Smooth muscle cell (in vitro differentiated cells): ENCODE results near the gene DDX31. TPM values are rescaled to one million over a fixed set of nuclear protein-coding genes. Genes with fewer than 3 reads are reported as not detected.

Source experiments
- DNase-seq: peaks from one replicate; lab custom pipeline; 2025; ENCODE audit not compliant: unreplicated experiment; lab: John Stamatoyannopoulos, UW
- H2AFZ ChIP-seq: fragments of 200-600 bp; sonication (generic); 2 replicates; pipeline ENCODE4 v1.6.0; 2016; ENCODE audit warnings: antibody characterized with exemption, low read depth, mild to moderate bottlenecking
- H3F3A ChIP-seq: fragments of 200-600 bp; sonication (generic); 2 replicates; pipeline ENCODE4 v1.6.0; 2017; ENCODE audit warnings: antibody characterized with exemption, low read depth
- H3K27ac ChIP-seq: fragments of 200-600 bp; sonication (generic); 2 replicates; pipeline ENCODE4 v1.5.1; 2016; ENCODE audit warnings: low read depth, mild to moderate bottlenecking
- H3K27me3 ChIP-seq: fragments of 200-600 bp; sonication (generic); 2 replicates; pipeline ENCODE4 v1.6.1; 2016; ENCODE audit warnings: low read depth, mild to moderate bottlenecking
- H3K36me3 ChIP-seq: fragments of 200-600 bp; sonication (generic); 2 replicates; pipeline ENCODE4 v1.5.1; 2016; ENCODE audit warnings: low read depth
- H3K4me1 ChIP-seq: fragments of 200-600 bp; sonication (generic); 2 replicates; pipeline ENCODE4 v1.5.1; 2016; ENCODE audit warnings: low read depth
- H3K4me2 ChIP-seq: fragments of 200-600 bp; sonication (generic); 2 replicates; pipeline ENCODE4 v1.6.0; 2016; ENCODE audit warnings: mild to moderate bottlenecking
- H3K4me3 ChIP-seq: fragments of 200-600 bp; sonication (generic); 2 replicates; pipeline ENCODE4 v1.5.1; 2016; ENCODE audit warnings: mild to moderate bottlenecking
- H3K79me2 ChIP-seq: fragments of 200-600 bp; sonication (generic); 2 replicates; pipeline ENCODE4 v1.6.0; 2016; ENCODE audit warnings: low read depth, mild to moderate bottlenecking
- H3K9ac ChIP-seq: fragments of 200-600 bp; sonication (generic); 2 replicates; pipeline ENCODE4 v1.6.0; 2016; ENCODE audit warnings: low read depth
- H3K9me3 ChIP-seq: fragments of 200-600 bp; sonication (generic); replicated peaks from 2 replicates; pipeline ENCODE4 v1.5.1; 2016; ENCODE audit warnings: low read depth
- H4K20me1 ChIP-seq: fragments of 200-600 bp; sonication (generic); 2 replicates; pipeline ENCODE4 v1.6.0; 2016; ENCODE audit warnings: low read depth
- WGBS: methylation state at CpG from one replicate; pipeline ENCODE4 v1.1.7; 2016; ENCODE audit warnings: low lambda C conversion rate; 5-methylcytosine and 5-hydroxymethylcytosine counted together
- polyA plus RNA-seq: library from polyadenylated mRNA; unstranded; fragments of >200 nt; fragmentation: Nextera tagmentation; extraction: Ambion mirVana; gene quantifications from 2 replicates; pipeline ENCODE4 v1.2.1, GENCODE V29; 2016
- total RNA-seq: library from RNA; depleted of rRNA; stranded (reverse); fragments of >200 nt; gene quantifications from 2 replicates; pipeline ENCODE4 v1.2.3, GENCODE V29; 2014
- TF ChIP-seq, protein P1 (sequence below): fragments of 200-600 bp; sonication (generic); IDR thresholded peaks from 2 replicates; pipeline ENCODE4 v1.5.1; 2017; ENCODE audit warnings: borderline replicate concordance, mild to moderate bottlenecking, antibody characterized with exemption; ENCODE audit not compliant: insufficient read depth, poor library complexity, severe bottlenecking

The DDX31 gene
- total and polyA plus RNA-seq, 2 experiments from 2014 or later = 5.9 to 11.9 TPM

GRCh38 chr9:132554755-132555154 is 115.0 kb downstream of the DDX31 start:
- WGBS = 100% methylated on average over 2 of the region's 2 CpGs

GRCh38 chr9:132552041-132552440 is 117.7 kb downstream of the DDX31 start:
- peaks cover 11% of the 10 kb centered on the region for H3K27me3 ChIP-seq
- peaks cover 27% of the 10 kb centered on the region for H3K4me1 ChIP-seq
- DNase-seq = no peak
- no peaks in the 10 kb centered on the region for H3K9me3 ChIP-seq
- no peak overlapping the region for H2AFZ ChIP-seq
- TF ChIP-seq, protein P1, sequence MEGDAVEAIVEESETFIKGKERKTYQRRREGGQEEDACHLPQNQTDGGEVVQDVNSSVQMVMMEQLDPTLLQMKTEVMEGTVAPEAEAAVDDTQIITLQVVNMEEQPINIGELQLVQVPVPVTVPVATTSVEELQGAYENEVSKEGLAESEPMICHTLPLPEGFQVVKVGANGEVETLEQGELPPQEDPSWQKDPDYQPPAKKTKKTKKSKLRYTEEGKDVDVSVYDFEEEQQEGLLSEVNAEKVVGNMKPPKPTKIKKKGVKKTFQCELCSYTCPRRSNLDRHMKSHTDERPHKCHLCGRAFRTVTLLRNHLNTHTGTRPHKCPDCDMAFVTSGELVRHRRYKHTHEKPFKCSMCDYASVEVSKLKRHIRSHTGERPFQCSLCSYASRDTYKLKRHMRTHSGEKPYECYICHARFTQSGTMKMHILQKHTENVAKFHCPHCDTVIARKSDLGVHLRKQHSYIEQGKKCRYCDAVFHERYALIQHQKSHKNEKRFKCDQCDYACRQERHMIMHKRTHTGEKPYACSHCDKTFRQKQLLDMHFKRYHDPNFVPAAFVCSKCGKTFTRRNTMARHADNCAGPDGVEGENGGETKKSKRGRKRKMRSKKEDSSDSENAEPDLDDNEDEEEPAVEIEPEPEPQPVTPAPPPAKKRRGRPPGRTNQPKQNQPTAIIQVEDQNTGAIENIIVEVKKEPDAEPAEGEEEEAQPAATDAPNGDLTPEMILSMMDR = no peak
- no peaks in the 10 kb centered on the region for H3K79me2 ChIP-seq
- H3K4me3 ChIP-seq = no peak overlapping the region
- no peak overlapping the region for H3K27ac ChIP-seq
- no peak overlapping the region for H3K9ac ChIP-seq
- no peak overlapping the region for H3K4me2 ChIP-seq
- 75% methylated on average over 12 of the region's 12 CpGs for WGBS
- H4K20me1 ChIP-seq = no peaks in the 10 kb centered on the region
- no peaks in the 10 kb centered on the region for H3K36me3 ChIP-seq
- no peaks in the 10 kb centered on the region for H3F3A ChIP-seq

More at GRCh38 chr9:132554755-132555154, 115.0 kb downstream of the DDX31 start:
- Histone ChIP-seq H3K27me3 (peaks cover 11% of the 10 kb centered on the region), H4K20me1 (no peaks in the 10 kb centered on the region), H3K9ac (no peak overlapping the region), H3K4me1 (peaks cover 18% of the 10 kb centered on the region), H3K79me2 (no peaks in the 10 kb centered on the region), H2AFZ (no peak overlapping the region), H3K27ac (no peak overlapping the region), H3K4me3 (no peak overlapping the region), H3F3A (no peaks in the 10 kb centered on the region), H3K9me3 (no peaks in the 10 kb centered on the region), H3K36me3 (no peaks in the 10 kb centered on the region), H3K4me2 (no peak overlapping the region)
- no peak for DNase-seq
- TF ChIP-seq, protein P1 = no peak

GRCh38 chr9:132551556-132551955 is 118.2 kb downstream of the DDX31 start:
- TF ChIP-seq, protein P1 = no peak
- Histone ChIP-seq H3K79me2 (no peaks in the 10 kb centered on the region), H3F3A (no peaks in the 10 kb centered on the region), H3K36me3 (no peaks in the 10 kb centered on the region), H2AFZ (no peak overlapping the region), H3K4me1 (peaks cover 26% of the 10 kb centered on the region), H3K4me3 (no peak overlapping the region), H4K20me1 (no peaks in the 10 kb centered on the region), H3K9ac (no peak overlapping the region), H3K4me2 (no peak overlapping the region), H3K27me3 (peaks cover 11% of the 10 kb centered on the region), H3K9me3 (no peaks in the 10 kb centered on the region), H3K27ac (no peak overlapping the region)
- DNase-seq = no peak
- 46% methylated on average over 13 of the region's 13 CpGs for WGBS
